Superior temporal gyrus (tissue), 1 donor: ENCODE measurements around the gene GFOD1.
"Not testable (repeated sequence)": the region's sequence is repeated elsewhere in the genome, so short reads cannot be mapped to it uniquely, and the experiment has no call there.

ENCODE experiments used
- DNase-seq: peaks from one replicate; pipeline ENCODE4 v3.0.0-alpha.2; 2016; ENCODE audit errors: extremely low spot score

GFOD1 gene

GRCh38 chr6:13443978-13444377, 43.4 kb downstream of the GFOD1 start:
- not testable (repeated sequence) for DNase-seq

- no peak for DNase-seq
These were observed 45.6 kb downstream of the GFOD1 start for GRCh38 chr6:13441778-13442177.

DNA sequence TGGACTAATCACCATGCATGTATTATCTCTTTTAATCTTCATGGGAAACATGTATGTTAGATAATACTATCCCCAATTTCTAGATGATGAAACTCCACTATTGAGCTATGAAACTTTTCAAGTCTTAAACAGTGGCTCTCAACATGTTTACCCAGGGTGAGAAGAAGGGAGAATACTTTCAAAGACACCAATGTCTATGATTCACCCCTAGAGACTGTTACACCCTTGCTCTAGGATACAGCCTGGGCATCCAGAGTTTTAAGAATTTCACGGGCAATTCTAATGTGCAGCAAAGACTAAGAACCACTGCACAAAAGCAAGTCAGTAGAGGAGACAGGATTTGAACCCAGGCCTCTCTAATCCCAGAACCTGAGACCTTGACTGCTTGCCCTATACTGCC, 47.8 kb downstream of the GFOD1 start:
- DNase-seq, result no peak

GRCh38 chr6:13438126-13438525, 49.3 kb downstream of the GFOD1 start:
- DNase-seq, result no peak

- DNase-seq, result no peak
These were observed 50.0 kb downstream of the GFOD1 start for GRCh38 chr6:13437218-13437996.

GRCh38 chr6:13436399-13437217, 50.8 kb downstream of the GFOD1 start:
- no peak for DNase-seq

DNA sequence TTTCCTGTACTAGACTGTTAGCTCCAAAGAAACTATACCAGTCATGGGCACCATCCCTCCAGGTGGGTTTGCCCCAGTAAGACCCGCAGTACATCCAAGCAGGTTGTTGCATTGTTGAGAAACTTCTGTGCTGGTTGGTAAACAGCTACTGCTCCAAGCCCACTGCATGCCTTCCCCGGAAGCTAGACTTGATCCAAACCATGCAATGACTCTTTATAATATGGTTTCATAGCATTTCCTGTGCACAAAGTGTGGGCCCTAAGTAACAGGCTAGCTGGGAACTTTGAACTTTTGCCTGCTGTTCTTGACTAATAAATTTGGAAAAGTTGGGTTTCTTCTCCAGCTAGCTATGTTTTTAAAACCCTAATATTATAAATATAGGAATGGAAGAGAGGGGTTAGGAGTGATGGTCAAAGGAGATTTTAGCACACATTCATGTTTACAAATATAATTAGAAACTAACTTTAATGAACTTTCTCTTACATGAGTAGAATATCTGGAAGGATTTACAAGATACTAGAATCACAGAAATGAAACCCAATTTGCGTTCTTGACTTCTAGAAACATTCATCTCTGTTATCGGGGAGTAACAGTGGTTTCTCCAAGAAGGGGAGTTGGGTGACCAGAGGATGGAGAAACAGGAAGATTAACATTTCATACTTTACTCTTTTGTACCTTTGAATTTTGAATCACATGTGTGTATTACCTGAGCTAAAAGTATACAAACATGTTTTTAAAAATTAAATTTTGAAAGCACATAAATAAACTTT, 51.7 kb downstream of the GFOD1 start:
- DNase-seq, result no peak

DNA sequence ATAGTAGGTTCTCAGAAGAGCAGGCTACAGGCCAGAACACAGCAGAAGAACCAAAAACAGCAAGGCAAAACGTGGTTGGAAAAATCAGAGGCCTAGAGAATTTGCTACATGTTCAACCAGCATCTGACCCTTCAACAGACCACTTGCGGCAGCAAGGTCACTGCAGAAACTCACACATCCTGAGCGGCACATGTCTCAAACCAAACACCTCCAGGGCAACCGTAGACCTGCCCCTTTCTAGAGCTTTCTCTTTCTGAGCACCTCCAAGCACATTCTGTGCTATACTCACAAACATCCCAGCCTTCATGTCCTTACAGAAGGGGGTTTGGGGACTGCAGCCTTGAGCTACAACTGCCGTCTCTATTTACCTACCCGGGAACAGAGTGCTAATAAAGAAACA, 52.6 kb downstream of the GFOD1 start:
- no peak for DNase-seq

DNA sequence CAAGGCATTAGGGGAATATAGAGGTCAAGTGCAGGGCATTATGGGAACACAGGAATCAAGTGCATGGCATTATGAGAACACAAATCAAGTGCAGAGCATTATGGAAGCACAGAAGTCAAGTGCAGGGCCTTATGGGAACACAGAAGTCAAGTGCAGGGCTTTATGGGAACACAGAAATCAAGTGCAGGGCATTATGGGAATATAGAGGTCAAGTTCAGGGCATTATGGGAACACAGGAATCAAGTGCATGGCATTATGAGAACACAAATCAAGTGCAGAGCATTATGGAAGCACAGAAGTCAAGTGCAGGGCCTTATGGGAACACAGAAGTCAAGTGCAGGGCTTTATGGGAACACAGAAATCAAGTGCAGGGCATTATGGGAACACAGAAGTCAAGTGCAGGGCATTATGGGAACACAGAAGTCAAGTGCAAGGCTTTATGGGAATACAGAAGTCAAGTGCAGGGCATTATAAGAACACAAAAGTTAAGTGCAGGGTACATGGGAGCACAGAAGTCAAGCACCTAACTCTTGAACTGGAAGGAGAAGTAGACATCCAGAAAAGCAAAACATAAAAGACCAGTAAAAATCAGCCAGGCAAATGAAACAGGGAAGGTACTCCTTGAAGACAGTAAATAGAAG, 53.1 kb downstream of the GFOD1 start:
- not testable (repeated sequence) for DNase-seq

DNA sequence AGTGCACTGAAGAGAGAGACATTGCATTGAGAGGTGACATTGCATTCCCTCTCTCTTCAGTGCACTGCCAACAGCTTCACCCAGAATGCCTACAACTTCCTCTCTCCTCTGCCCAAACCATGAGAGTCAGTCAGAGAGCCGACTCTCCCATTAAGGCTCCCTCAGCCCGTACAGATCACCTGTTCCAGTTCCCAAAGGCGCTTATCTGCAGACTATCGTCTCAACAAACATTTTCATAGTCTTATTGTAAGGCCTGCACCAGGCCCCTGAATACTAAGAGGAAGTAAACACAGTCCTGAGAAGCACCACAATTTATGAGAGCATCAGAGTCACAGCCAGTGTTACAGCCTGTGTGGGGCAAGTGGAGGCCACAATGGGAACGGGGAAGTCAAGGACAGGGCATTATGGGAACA, 53.7 kb downstream of the GFOD1 start:
- DNase-seq, result no peak

DNA sequence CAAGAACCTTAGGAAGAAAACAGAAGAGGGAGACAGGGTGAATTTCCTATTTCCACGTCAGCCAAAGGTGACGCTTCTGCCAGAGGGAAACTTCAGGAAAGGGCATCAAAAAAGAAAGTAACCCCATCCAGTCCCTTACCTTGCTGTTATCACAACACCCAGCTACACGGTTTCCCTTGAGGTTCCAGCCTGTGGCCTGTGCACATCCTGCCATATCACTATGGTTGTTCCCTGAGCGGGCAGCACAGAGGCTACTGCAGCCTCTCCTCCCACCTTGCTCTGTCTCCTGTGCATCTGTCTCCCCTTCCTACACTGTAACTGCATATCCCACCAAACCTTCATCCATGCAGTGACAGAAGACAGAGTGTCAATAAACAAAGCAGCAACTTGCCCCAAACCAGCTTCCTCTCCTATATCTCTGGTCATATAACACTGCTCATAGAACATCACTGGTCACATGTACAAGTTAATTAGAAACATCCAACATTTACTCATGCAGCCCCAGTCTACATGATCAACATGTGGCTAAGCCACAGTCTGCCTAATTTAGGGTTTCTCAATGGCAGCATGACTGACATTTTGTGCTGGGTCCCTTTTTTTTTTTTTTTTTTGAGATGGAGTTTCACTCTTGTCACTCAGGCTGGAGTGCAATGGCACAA, 54.7 kb downstream of the GFOD1 start:
- DNase-seq, result no peak

DNA sequence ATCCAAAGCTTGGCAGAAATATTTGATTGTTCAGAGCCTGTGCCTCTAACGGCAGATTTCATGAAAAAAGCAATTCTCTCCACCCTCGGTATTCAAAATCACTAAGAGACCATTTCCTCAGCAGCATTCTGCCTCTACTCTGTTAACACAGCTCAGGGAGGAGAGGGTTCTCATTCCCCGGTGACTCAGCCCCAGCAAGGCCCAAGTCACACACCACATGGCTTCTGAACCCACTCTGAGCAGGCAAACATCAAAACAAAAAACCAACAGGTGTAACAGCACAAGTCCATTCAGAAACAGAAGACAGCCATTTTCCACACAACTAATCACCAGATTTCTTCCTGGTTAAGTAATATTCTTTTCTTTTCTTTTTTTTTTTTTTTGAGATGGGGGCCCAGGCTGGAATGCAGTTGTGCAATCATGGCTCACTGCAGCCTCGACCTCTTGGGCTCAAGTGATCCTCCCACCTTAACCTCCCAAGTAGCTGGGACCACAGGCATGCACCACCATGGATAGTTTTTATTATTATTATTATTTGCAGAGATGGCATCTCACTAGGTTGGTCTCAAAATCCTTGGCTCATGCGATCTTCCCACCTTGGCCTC, 55.4 kb downstream of the GFOD1 start:
- DNase-seq, result no peak

- DNase-seq, result no peak
These were observed 56.2 kb downstream of the GFOD1 start for GRCh38 chr6:13431059-13431656.

- DNase-seq, result no peak
These were observed 58.0 kb downstream of the GFOD1 start for GRCh38 chr6:13429406-13429753.

DNA sequence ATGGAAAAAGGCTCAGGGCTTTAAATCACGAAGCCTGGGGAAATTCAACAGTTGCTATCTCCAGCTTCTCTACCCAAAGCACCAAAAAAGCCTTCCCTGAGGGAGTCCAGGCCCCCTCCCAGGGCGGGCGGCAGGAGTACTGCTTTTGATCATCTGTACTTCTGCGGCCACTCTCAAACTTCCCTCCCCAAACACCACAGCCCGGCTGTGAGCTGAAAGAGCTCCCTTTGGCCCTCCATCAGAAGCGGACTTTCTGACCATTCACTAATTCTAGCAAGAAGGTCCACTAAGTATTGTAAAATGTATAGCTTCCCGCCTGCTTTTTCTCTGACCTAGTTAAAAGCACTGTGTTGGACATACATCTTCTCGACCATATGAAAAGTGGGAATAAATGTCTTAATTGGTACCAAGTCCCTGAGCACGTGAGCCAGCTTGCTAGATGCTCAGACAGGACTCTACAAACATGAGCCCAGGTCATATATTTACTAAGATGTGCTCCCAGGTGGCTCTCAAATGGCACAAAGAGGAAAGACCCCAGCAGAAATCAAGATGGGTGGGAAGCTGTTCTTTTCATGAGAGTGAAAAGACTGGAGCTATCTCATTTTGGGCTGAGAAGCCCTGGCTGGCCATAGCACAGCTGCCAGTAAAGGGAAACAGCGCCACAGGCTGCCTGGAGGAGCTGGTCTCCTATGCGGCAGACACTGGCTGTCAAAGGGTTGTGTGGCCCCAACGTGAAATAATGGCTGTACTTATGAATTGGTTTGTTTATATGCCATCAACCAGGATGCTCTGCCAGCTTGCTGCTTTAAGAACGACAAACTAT, 58.6 kb downstream of the GFOD1 start:
- DNase-seq, result no peak

GRCh38 chr6:13427801-13428582, 59.4 kb downstream of the GFOD1 start:
- no peak for DNase-seq

GRCh38 chr6:13427316-13427715, 60.1 kb downstream of the GFOD1 start:
- no peak for DNase-seq

DNA sequence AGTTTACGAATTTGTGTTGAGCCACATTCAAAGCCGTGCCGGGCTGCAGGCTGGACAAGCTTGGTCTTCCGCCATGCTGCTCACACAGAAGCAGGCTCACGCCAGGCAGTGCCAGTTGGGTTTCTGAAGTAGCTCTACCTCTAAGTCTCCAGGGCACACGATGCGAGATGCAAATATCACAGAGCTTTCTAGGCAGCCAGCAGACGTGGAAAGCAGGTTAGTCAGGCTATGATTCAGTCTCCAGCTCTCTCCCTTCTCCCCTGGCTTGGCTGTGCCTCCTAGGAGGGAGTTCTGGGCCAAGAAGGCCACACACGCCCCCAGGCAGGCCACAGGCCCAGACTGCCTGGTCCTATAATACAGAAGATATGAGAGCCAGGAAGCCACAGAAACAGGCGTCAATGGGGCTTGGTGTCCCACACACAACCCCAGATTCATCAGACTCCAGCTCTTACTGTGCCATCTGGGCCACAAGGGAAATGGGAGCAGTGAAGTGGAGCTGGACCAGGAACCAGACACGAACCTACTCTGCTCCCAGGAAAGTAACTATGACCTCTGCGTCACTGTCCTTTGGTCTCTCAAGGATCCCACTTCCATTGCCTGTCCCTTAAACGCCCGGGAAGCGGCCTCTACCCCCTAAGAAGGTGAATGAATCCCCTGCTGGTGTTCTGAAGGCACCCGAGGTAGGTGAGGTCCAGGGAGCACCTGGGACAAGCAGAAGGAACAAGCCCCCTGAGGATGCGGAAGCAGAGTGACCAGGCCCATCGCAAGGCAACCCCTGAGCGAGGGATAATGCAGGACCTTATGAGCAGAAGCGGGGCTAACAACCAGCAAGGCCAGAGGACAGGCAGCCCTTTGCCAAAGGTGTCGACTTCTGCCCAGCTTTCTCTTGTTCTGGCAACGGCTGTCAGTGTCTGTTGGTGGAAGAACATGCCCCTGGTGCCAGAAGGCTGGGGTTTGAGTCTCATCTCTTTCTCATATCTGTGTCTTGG, 61.2 kb downstream of the GFOD1 start:
- DNase-seq, result no peak
